GM15510 (cell line): ENCODE measurements around the gene POMP.

Source experiments
- POLR2A ChIP-seq: IDR thresholded peaks from 3 replicates; pipeline ENCODE4 v1.6.1; 2011; ENCODE audit warnings: borderline replicate concordance; ENCODE audit not compliant: insufficient read length; ENCODE audit errors: extremely low read depth

POMP gene

DNA sequence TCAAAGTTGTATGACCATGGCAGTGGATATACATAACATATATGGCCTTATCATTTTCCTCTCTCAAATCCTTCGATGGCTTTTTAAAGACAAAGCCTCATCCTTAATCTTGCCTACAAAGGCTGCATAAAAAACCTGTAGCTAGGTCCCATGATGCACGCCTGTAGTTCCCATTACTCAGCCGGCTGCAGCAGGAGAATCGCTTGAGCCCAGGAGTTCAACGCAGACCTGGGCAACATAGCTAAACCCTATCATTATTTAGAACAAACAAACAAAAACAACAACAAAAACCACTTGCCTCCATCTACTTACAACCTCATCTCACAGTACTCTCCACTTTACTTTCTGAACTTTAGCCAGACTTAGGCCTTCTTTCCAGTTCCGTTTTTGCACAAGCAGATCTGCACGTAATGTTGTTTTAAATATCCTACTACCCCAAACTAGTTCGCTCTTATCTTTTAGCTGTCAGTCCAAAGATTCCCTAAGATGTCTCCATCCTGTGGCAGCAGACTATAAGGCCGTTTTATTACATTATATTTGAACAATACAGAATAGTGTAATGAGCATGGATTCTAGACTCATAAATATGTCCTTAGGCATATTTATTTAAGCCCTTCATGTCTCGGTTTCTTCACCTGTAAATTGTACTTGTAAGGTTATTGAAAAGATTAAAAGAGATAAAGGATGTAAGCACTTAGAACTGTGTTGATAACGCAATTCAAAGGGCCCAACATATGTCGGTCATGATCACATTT, 969 bp upstream of the POMP start:
- no peak for TF ChIP-seq POLR2A

DNA sequence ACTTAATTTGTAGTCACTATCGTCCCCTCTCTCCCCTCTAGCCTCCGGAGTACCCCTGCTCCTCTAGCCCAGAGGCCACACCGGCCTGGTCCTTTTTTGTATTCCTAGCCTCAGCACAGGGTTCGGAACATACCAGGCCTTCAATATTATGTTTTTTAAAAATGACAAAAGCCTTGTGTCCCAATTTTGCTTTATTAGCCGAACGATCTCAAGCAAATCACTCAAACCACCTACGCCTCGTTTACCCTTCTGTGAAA, 463 bp upstream of the POMP start:
- TF ChIP-seq POLR2A: no peak

DNA sequence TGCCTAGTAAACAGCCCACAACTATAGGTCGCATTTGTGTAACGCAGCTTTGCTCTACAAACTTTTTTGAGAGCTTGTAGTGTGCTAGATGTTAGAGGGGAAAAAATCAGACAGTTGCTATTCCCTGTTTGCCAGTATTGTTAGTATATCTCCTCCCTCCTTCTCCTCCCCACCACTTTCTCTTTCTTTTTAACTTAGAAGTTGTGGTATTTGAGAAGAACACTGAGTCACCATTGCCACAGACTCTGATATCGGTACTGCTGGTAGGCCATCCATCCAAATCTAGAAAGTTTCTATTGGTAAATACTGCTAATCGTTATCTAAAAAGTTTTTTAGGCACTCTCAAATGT, 666 bp downstream of the POMP start:
- TF ChIP-seq POLR2A: no peak

DNA sequence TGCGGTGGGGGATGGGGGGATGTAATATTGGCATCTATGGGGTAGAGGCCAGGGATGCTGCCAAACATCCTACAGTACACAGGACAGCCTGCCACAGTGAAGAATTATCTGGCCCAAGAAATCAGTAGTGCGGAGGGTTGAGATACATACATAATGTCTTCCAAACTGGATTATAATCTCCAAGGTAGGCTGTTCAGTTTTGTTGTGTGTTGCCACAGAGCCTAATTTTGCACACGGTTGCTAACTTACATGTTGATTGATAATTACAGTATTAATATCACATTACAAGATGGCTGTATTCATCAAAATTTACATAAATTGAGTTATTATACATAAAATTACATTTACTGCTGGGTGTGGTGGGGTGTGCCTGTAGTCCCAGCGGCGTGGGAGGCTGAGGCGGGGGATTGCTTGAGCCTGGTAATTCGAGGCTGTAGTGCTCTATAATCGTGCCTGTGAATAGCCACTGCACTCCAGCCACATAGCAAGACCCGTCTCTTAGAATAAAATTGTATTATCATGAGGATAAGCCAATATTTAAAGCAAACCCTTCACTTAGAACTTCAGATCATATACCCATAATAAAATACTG, 8.1 kb downstream of the POMP start:
- TF ChIP-seq POLR2A: no peak

DNA sequence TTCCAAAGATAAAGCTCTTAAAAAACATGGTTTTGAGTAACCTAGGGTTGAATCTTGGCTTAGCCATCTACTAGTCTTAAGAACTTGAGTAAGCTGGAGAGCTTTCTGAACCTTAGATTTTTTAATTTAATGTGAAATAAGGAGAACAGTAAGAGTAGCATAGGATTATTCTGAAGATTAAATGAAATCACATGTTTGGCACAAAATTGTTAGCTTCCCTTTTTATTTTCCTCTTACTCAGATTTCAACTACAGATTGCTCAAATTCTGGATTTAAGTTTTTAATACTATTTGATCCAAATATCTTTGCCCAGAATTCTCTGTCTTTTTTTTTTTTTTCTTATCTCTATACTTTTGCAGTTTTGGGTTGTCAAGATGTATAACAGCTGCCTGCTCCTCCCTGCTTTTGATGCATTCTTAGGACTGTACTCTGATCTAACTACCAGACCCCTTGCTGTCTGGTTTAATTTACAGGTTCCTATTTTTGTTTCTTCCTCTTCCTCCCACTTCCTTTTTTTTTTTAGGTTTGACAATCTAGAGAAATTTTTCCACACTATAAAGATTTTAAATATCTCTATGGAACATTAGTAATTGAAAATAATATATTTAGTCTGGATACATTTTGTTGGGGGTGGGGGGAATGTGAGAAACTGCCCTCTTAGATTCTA, 12.3 kb downstream of the POMP start:
- TF ChIP-seq POLR2A: no peak

DNA sequence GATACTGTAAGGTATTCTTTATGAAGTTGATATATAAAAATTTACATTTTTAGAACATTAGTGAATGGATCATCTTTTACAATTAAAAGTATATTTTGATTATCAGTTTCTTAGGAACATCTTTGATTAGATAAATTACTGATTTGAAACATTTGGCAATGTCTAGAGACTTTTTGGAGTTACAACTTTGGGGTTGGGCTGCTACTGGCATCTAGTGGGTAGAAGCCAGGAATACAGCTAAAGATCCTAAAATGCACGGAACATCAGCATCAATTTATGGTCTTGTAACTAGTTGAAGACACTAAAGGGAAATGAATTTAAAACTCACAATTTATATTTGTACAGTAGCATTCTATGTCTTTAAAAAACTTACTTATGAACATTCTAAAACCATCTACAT, 19.9 kb downstream of the POMP start:
- no peak for TF ChIP-seq POLR2A

DNA sequence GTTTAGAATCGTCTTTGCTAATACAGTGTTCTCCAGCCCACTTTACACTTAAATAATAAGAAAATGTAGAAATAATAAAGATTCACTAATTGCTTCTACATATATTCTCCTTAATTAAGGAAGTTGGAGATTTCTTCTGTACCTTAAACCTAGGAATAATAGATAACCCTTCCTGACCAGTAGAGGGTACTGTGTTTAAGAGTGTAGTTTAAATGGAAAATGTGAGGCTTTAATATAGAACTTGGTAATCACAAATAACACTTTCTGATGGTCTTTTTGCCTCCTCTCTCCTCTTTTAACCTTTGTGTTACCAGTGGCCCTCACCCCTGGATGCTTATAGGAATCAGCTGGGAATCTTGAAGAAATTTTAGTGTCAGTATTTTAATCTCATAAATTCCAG, 20.7 kb downstream of the POMP start:
- TF ChIP-seq POLR2A: no peak

DNA sequence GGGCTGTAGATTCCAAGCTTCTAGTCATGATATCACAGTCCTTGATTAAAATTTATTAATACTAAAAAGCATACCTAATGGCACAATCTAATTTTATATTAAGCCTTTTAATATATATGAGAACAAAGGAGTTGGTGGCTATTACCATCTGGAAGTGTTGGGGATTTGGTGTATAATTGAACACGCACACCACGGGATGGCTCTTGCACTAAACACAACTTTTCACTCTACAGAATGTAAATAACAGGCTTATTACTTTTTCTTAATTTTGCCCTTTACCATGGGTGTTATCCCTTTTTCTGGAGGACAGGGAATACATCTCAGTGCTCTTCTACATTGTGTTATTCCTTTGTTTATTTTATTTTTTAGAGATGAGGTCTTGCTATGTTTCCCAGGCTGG, 21.6 kb downstream of the POMP start:
- no peak for TF ChIP-seq POLR2A

DNA sequence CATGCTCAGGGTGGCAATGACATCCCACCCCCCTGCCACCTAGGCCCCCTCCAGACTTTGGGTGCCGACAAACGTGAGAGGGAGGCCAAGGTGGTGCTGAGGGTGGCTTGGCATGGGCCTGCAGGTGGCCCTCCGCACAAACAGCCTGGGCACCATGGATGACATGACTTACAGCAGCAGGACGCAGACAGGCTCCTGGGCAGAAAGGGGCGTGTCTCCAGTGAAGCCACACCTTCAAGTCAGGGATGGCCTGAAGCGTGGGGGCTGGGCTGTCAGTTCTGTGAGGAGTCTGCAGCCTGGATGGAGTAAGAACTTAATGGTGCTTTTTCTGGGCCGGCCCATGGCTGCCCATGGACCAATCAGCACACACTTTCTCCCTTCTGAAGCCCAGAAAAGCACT, 25.3 kb downstream of the POMP start:
- no peak for TF ChIP-seq POLR2A

DNA sequence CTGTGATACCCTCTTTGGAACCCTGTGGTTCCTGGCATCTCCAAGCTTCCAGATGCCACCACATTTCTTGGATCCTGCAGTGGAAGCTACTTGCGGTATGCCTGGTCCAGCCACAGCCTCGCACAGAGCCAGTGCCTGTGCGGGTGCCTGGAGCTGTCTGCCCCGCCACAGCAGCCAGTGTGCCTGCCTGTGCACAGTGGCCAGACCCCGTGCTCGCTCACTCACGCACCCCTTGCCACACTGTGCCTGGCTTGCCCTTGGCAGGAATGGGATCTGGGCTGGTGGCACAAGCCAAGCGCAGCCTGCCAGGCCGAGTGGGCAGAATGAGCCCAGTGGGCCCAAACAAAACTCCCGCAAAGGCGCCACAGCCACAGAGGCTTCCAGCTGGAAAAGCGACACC, 26.2 kb downstream of the POMP start:
- no peak for TF ChIP-seq POLR2A

DNA sequence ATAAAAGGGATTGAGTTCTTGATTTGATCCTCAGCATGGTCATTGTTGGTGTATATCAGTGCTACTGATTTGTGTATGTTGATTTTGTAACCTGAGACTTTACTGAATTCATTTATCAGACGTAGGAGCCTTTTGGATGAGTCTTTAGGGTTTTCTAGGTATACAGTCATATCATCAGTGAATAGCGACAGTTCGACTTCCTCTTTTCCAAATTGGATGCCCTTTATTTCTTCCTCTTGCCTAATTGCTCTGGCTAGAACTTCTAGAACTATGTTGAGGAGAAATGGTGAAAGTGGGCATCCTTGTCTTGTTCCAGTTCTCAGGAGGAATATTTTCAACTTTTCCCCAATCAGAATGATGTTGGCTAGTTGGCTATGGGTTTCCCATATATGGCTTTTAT, 27.0 kb downstream of the POMP start:
- TF ChIP-seq POLR2A: no peak

DNA sequence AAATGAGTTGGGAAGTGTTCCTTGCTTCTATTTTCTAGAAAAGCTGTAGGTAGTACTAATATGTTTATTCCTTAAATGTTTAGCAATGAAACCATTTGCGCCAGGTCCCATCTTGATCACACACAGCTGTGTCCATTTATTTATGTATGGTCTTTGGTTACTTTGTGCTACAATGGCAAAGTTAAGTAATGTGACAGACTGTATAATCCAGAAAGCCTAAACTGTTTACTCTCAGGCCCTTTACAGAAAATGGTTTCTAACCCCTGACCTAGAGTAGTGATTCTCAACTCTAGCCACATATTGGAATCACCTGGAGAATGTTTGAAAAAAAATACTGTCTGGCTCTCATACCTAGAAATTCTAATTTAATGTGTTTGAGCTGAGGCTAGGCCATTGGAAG, 38.5 kb downstream of the POMP start:
- no peak for TF ChIP-seq POLR2A

DNA sequence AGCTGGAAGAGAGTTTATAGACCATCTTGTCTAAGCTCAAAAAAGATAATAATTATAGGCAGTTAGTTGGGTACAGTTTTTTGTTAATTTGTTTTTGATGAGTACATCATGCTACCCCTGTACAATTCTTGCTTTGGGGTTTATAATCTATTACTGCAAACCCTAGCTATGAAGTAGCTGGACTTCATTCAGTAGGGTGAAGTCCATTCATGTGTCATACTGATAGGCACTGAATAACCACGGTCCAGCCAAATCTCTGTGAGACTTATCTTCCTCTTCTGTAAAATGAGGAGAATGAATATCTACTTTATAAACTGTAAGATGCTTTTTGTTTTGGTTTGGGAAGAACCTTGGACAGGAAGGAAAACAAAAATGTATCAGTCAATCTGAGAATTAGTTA, 40.3 kb downstream of the POMP start:
- no peak for TF ChIP-seq POLR2A

DNA sequence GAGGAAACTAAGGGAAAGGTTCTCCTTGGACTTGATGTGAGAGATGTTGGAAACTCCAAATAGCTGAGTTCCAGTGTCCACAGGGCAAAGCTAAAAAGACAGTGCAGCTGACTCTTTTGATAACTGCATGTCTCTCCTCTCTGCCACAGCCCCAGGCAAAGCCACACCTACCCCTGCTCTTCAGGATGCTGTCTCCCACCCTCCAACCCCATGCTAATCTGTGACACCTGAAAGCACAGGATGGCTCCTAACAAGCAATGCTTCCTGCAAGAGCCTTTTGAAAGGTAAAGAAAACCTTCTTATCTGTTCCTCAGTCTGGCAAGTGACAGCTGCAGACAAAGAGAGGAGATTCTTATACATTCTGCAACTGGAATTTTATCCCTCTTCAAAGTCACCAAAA, 45.4 kb downstream of the POMP start:
- no peak for TF ChIP-seq POLR2A

DNA sequence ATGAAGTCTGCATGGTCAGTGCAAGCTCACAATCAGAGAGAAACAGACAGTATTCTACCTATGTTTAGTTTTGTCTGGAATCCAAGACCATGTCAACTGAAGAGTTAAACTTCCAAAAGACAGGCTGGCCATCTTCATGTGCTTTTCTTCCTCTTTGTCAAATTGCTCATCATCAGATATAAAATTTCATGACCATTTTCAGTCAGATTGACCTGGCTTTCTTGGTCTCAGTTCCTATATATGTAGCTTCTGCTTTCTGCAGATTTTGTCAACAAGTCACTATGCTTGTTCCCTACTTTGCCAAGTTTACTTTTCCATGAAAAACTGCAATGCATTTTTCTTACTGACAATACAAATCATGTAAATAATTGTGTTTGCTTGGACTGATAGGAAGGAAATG, 46.0 kb downstream of the POMP start:
- TF ChIP-seq POLR2A: no peak

DNA sequence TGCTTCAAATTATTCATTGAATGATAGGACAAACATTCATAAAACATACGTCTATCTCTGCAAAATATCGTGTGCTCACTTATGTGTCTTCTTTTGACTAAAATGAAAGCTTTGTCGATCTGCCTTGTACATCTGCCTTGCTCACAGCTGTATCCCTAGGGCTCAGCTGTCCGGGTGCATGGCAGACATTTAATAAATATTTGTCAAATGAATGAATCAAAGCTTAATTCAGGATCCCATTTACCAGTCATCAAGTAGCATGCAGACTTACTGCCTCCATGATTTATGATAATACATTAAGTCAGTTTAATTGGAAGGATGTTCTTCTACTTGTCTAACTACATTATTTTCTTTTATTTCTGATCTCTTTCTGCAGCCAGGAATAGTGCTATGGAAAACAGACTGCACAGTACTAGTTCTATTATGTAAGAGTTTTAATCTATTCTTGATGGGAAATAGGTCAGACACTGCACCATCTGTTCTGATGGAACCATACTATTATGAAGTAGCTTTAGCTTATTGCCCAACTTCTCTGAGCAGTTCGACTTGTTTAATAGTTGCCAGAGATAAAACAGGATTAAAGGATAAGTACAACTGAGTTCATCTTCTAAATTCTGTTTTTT, 46.6 kb downstream of the POMP start:
- no peak for TF ChIP-seq POLR2A
